ENCODE results near the gene CEMIP. TPM values are rescaled to one million over a fixed set of nuclear protein-coding genes. Genes with fewer than 3 reads are reported as not detected.

The CEMIP gene
- total RNA-seq, 1 donor from 2014 or later = 0.83 TPM

DNA sequence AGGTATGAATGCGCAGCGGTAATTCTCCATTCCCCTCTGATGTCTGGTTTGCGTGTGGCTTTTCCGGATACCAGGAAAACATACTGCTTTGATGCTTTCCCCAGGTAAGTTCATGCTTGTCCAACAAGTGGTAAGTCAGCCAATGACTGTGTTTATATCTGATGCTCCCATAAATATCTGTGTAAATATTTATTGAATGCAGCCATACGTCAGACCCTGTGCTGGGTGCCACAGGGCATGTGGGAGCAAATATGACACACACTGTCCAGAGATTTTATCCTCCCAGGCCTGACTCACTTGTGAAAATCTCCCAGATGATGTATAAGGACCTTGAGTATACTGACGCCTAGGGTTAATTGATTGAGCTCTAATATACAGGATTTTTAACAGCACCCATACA, 29.6 kb upstream of the CEMIP start:
- peaks cover 9% of the 10 kb centered on the region for H3K9me3 Mint-ChIP-seq
- H3K36me3 Mint-ChIP-seq = peaks cover 10% of the 10 kb centered on the region
- H3K27me3 Mint-ChIP-seq (ENCODE audit: low read depth) = no peaks in the 10 kb centered on the region
- no peak overlapping the region for H3K4me3 Mint-ChIP-seq
- H3K4me1 Mint-ChIP-seq = peaks cover 35% of the 10 kb centered on the region
- DNase-seq (ENCODE audit: low spot score in 2 of 2, unreplicated experiment in 2 of 2) = no peak
- TF ChIP-seq, protein P1, sequence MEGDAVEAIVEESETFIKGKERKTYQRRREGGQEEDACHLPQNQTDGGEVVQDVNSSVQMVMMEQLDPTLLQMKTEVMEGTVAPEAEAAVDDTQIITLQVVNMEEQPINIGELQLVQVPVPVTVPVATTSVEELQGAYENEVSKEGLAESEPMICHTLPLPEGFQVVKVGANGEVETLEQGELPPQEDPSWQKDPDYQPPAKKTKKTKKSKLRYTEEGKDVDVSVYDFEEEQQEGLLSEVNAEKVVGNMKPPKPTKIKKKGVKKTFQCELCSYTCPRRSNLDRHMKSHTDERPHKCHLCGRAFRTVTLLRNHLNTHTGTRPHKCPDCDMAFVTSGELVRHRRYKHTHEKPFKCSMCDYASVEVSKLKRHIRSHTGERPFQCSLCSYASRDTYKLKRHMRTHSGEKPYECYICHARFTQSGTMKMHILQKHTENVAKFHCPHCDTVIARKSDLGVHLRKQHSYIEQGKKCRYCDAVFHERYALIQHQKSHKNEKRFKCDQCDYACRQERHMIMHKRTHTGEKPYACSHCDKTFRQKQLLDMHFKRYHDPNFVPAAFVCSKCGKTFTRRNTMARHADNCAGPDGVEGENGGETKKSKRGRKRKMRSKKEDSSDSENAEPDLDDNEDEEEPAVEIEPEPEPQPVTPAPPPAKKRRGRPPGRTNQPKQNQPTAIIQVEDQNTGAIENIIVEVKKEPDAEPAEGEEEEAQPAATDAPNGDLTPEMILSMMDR (IDR thresholded peaks at IDR 0.05; ENCODE audit: unreplicated experiment) = no peak
- no peak overlapping the region for H3K27ac Mint-ChIP-seq

- H3K4me1 Mint-ChIP-seq = peaks cover 29% of the 10 kb centered on the region
These were observed 28.6 kb upstream of the CEMIP start for GRCh38 chr15:80750575-80750974.

DNA sequence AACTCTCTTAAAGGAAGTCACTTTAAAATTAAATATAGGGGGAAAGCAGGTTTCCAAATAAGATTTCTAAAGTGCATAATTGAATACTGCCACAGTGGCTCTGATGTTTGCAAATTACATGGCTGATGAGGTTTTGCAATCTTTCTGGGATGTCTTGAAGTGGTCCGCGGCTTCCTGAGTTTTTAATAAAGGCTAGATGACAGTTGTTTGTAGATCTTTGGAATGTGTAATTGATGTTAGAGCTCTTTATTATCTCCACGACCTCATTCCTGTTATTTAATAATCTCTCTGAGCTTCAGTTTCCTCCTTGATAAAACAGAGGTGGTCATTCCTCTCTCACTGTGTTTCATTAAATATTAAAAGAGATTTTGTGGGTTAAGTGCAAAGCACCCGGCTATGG, 27.0 kb upstream of the CEMIP start:
- Mint-ChIP-seq H3K4me1 (peaks cover 25% of the 10 kb centered on the region), H3K36me3 (peaks cover 12% of the 10 kb centered on the region), H3K4me3 (no peak overlapping the region), H3K9me3 (no peaks in the 10 kb centered on the region), H3K27ac (peak overlapping the region; percentile 22), H3K27me3 (ENCODE audit: low read depth) (no peaks in the 10 kb centered on the region)
- TF ChIP-seq, protein P1 (IDR thresholded peaks at IDR 0.05; ENCODE audit: unreplicated experiment) = no peak
- no peak for DNase-seq (ENCODE audit: low spot score in 2 of 2, unreplicated experiment in 2 of 2)

More at GRCh38 chr15:80750575-80750974, 28.6 kb upstream of the CEMIP start:
- H3K27me3 Mint-ChIP-seq (ENCODE audit: low read depth) = no peaks in the 10 kb centered on the region
- peaks cover 9% of the 10 kb centered on the region for H3K9me3 Mint-ChIP-seq
- no peak overlapping the region for H3K27ac Mint-ChIP-seq
- peaks cover 13% of the 10 kb centered on the region for H3K36me3 Mint-ChIP-seq
- no peak overlapping the region for H3K4me3 Mint-ChIP-seq
- TF ChIP-seq, protein P1 (IDR thresholded peaks at IDR 0.05; ENCODE audit: unreplicated experiment) = no peak
- DNase-seq (ENCODE audit: low spot score in 2 of 2, unreplicated experiment in 2 of 2) = no peak

DNA sequence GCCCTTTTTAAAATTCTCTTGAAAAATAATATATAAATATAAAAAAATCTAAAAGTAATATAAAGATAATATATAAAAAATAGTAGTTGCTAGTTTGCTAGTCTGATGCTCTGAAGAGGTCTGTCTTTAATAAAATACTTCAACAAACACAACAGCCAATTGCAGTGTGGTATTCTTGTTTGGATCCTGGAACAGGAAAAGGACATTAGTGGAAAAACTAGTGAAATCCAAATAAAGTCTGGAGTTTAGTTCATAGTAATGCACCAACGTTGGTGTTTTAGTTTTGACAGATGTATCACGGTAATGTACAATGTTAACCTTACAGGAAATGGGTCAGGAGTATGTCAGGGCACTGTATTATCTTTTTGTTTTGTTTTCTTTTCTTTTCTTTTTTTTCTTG, 26.0 kb upstream of the CEMIP start:
- Mint-ChIP-seq H3K4me1 (peaks cover 18% of the 10 kb centered on the region), H3K4me3 (no peak overlapping the region), H3K9me3 (no peaks in the 10 kb centered on the region), H3K27ac (no peak overlapping the region), H3K36me3 (peaks cover 12% of the 10 kb centered on the region), H3K27me3 (ENCODE audit: low read depth) (no peaks in the 10 kb centered on the region)
- TF ChIP-seq, protein P1 (IDR thresholded peaks at IDR 0.05; ENCODE audit: unreplicated experiment) = no peak
- no peak for DNase-seq (ENCODE audit: low spot score in 2 of 2, unreplicated experiment in 2 of 2)

- TF ChIP-seq, protein P1 (IDR thresholded peaks at IDR 0.05; ENCODE audit: unreplicated experiment) = no peak
- Mint-ChIP-seq H3K9me3 (no peaks in the 10 kb centered on the region), H3K4me3 (no peak overlapping the region), H3K27ac (no peak overlapping the region), H3K4me1 (peaks cover 24% of the 10 kb centered on the region), H3K36me3 (peaks cover 12% of the 10 kb centered on the region), H3K27me3 (ENCODE audit: low read depth) (no peaks in the 10 kb centered on the region)
- no peak for DNase-seq (ENCODE audit: low spot score in 2 of 2, unreplicated experiment in 2 of 2)
These were observed 25.2 kb upstream of the CEMIP start for GRCh38 chr15:80754014-80754413.

GRCh38 chr15:80755885-80756284, 23.3 kb upstream of the CEMIP start:
- H3K36me3 Mint-ChIP-seq = peaks cover 8% of the 10 kb centered on the region
- H3K9me3 Mint-ChIP-seq = no peaks in the 10 kb centered on the region
- TF ChIP-seq, protein P1 (IDR thresholded peaks at IDR 0.05; ENCODE audit: unreplicated experiment) = no peak
- no peak for DNase-seq (ENCODE audit: low spot score in 2 of 2, unreplicated experiment in 2 of 2)
- H3K27me3 Mint-ChIP-seq (ENCODE audit: low read depth) = no peaks in the 10 kb centered on the region
- H3K4me1 Mint-ChIP-seq = peaks cover 24% of the 10 kb centered on the region
- H3K27ac Mint-ChIP-seq = no peak overlapping the region
- H3K4me3 Mint-ChIP-seq = no peak overlapping the region
